Islet of Langerhans (tissue), 1 donor: ENCODE measurements around the gene MCIDAS.

ENCODE experiments used
- FAIRE-seq: peaks from one replicate; lab custom pipeline; 2011; peaks lifted over from hg19 to GRCh38; lab: Jason Lieb, UNC

MCIDAS gene

DNA sequence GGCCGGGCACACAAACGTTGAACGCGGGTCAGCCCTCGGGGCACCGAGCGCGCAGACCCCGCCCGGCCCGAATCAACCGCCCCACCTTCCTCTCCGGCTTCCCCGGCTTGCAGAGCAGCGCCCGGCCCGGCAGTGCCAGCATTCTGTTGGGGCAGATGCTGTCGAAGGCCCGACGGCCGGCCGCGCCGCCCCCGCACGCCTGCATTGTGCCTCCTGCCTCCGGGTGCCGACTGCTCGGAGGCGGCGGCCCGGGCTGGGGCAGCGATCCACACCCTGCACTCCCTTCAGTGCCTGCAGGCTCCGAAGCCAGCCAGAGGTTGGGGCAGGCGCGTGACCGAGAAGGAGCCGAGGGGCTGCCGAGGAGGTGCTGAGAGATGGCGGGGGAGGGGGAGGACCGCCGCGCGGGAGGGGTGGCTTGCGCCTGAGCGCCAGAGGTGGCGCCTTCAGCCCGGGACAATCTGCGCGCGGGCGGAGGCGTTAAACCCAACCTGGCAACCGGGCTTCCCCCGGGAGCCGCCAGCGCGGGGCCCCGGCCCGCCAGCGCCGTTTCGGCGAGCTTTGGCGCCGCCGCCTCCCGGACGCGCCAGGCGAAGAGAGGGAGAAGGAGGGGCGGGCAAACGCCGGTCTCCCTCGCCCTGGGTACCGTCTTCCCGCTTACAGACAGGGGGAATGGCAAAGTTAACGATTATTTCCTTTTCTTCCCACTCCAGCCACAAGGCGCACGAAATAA, at the start of gene MCIDAS:
MCIDAS (minus strand) TSS at position 382 of the 730 bp plus-strand sequence; CDS start at position 205, 177 bp downstream.
- no peak for FAIRE-seq

DNA sequence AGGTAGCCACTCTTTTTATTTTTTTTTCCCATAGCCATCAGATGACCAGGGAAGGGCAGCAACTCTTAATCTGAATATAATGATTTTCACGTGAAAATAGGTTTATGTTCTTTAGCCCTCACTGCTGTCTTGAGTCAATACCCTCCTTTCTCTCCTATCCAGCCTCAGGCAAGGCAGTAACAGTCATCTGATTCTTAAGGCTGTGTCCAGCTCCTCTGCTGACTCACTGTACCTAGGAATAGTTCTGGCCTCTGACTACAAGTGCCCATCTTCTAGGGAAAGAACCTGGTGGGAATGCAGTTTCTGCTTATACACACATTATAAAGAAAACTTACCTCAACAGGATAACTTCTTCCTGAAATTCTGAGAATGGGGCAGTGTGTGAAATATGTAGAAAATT, 49.7 kb upstream of the MCIDAS start:
- no peak for FAIRE-seq

DNA sequence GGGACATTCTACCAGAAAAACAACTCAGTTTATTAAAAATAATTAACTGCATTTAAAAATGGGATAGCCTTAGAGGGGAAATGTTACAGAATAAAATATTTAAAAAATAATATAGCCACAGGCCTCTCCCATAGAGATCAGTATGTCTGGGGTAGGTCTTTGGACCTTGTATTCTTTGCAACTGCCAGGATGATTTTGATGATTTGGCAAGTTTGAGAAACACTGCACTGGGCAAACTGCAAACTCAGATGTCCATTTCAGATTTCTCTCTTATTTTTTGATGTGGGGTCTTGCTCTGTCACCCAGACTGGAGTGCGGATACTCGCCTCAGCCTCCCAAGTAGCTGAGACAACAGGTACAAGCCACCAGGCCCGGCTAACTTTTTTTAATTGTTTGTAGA, 31.2 kb upstream of the MCIDAS start:
- FAIRE-seq = no peak

DNA sequence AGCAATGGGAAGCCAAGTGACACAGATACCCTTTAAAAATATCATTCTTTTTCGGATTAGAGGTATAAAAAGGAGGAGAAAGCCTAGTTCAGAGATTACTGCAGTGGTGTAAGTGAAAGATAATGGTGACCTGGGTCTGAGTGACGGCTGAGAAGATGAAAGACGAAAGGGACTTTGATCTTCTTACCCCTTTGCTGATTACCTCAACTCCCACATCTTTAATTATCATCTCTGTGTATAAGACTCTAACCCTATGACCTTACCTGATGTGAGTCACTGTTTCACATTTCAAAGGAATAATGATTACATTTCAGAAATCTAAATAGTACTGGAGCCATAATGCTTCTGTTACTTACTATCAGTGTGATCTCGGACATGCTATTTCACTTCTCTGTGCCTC, 27.7 kb upstream of the MCIDAS start:
- no peak for FAIRE-seq

DNA sequence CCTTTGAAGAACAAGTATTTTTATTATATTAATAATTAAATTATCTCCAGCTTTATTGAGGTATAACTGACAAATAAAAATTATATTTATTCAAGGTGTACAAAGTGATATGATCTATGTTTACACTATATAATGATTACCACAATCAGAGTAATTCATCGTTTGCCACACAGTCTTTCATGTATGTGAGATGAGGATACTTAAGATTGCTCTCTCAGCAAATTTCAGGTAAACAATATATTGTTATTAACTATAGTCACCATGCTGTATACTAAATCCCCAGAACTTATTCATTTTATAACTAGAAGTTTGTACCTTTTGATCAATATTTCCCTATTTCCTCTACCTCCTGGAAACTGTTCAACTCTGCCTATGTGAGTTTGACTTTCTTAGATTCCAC, 22.9 kb upstream of the MCIDAS start:
- FAIRE-seq = no peak

DNA sequence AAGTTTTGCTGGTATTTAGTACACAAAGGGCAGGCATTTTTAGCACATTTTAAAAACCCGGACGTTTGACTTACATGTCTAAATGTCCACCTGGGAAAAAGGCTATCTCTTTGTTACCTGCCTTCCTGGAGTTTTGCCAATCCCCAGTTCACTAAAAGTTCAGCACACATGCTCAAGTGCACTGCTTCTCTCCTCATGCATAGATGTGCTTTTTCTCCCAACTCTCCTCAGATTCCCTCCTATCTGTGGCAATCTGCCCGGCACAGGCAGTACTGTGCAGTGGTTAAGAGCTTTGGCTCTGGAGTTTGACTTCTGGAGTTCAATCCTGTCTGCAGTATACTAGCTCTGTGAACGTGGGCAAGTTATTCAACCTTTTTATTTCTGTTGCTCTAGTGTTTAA, 14.6 kb upstream of the MCIDAS start:
- no peak for FAIRE-seq

DNA sequence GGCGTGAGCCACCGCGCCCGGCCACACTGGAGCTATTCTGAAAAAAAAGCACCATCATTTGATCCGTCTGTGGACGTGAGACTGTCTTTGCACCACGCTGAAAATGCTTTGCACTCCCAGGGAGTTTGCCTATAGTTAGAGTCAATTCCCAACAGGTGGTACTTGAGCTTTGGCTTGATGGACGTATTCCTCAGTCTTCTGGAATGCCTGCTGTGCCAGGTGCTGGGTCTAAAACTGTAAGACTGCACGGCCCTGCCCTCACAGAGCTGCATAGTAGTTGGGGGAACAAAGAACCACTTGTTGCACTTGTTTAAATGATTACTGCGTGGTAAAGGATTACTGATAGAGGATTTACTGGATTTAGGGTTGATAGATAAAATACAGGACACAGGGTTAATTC, 9.7 kb upstream of the MCIDAS start:
- no peak for FAIRE-seq

DNA sequence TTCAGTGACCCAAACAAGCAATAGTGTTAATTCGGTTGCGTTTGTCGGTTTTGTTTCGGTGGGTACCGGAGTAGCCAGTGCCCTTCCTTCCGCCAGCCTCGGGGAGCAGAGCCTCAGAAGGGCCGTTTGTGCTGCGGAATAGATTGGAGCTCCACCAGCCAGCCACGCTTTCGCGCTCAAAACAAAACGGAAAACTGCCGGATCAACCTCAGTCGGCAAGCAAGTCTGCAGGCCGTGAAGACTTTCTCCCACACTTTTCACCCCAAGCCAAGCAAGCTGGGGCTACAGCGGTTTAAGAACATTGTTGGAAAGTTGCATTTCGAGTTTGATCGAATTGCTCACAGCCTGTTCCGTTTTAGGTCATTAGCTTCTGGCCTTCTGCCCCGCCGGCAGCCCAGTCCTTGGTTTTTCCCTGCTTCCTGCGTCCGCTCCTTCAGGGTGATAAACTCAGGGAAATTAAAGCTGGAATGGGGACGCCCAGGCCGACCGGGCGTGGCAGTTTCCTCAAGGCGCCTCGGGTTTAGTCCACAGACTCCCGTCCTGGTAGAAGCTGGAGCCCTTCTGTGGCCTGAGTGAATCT, 7.1 kb upstream of the MCIDAS start:
- no peak for FAIRE-seq

DNA sequence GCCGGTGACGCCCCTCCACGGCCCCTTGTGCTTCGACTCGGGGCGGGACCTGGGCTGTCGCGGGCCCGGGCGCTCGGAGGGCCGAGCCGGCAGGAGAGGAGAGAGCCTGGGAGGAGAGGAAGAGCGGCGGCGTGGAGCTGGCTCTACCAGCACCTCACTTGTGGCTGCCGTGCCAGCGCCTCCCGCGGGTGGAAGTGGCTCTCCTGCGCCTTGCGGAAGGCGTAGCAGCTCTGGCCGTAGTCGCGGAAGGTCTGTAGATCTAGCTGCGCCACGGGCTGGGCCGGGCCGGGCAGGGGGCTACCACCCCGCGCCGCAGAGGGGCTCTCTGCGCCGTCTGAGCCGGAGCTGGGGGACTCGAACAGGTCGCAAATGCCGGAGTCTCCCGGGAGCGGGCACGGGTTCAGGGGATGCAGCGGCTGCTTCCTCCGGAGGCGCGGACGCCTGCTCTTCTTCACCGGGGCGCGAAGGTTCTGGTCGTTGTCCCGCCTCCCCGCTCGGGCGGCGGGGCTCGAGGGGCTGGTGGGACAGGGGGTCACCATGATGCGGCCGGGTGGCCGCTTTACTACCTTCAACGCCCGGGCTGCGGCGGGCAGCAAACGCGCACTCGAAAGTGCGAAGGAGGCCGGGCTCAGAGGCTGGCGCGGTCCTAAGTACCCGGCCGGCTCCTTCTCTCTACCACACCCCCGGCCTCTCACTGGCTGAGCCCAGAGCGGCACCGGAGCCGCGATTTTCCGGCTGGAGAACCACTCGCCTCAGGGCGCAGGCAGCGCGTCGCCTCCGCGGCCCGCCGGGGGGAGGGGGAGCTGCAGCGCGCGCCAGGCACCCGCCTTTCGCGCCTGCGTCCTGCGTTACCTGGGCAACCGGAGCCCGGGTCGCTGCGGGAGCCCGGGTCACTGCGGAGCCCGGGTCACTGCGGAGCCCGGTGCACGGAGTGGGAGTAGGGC, 6.1 kb upstream of the MCIDAS start, which contains the start of gene CCNO:
CCNO (minus strand) TSS at position 624 of the 944 bp plus-strand sequence; CDS start at position 539, 85 bp downstream.
- no peak for FAIRE-seq

DNA sequence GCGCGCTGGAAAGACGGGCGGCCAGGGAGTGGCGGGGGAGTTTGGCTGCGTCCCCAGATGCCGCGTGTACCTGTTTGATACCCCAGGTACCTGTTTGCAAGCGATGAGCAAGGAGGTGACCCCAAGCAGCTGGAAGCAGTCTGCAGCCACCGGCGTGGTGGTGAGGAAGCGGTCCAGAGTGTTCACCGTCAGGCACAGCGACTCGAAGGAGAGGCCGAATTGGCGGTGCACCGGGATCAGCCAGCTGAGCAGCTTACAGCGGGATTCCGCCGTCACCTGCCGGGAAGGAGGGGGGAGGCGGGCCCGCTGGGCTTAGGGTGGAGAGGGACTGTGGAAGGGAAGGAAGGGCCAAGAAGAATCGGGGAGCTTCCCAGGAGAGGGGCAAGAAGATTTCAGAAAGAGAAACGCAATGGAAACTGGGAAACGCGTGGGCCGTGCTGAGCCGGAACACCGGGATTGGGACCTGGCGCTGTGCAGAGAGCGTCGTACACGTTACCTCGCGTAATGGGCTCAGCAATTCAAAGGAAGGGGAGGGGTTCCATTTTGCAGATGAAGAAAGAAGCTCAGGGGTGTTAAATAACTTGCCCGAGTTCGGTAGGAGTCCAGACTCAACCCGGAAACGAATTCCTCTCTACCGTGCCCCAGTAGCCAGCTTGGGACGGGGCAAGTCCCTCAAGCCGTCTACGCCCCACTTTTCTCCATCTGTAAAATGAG, 5.3 kb upstream of the MCIDAS start:
- no peak for FAIRE-seq

DNA sequence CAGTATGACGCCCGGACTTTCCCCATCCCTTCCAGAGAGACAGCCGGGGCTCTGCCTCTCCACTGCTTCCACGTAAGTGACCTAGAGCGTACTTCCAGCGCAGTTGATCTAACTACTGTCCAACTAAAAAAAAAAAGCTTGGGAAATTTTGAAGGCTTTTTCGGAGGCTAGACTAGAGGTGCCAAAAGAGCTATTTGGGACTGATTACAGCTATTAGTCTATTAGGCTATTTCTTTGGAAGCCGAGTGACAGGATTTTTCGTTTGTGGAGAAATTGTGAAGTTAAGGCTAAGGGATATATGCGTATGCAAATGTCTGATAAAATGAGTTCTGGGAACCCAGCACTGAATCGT, 4.8 kb upstream of the MCIDAS start:
- no peak for FAIRE-seq

DNA sequence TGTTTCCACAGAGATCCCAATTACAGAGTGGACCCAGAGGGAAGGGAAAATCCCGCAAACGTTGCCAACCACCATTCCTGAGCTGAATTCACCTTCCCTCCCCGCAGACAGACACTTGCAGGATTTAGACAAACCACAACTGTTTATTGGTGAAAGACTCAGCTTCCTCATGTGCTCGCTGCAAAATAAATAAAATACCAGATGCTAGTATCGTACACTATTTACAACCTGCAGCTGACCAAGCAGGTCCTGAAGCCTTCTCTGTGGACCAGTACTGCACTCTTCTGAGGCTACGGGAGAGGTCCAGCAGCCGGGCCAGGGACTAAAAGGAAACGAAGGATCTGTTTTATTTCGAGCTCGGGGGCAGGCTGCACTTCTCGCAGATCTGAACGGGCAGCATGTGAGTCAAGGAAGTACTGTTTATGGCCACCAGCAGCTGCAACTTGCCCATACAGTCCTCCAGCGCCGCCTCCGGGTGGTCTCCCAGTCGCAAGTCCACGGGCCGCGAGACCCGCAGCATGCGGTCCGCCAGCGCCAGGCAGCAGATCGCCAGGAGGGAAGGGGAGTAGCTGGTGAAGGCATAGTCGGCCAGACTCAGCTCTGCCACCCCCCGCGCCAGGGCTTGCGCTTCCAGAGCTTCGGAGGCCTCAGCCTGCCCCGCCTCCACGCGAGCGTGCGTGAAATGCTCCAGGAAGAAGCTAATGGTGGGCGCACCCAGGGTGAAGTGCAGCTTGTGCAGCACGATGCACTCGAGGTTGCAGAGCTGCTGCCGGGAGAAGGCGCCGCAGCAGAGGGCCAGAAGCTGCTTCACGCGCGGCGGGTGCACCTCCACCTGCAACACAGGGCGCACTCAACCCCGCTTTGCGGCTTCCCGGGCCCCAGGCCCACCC, 4.2 kb upstream of the MCIDAS start:
- FAIRE-seq = no peak

DNA sequence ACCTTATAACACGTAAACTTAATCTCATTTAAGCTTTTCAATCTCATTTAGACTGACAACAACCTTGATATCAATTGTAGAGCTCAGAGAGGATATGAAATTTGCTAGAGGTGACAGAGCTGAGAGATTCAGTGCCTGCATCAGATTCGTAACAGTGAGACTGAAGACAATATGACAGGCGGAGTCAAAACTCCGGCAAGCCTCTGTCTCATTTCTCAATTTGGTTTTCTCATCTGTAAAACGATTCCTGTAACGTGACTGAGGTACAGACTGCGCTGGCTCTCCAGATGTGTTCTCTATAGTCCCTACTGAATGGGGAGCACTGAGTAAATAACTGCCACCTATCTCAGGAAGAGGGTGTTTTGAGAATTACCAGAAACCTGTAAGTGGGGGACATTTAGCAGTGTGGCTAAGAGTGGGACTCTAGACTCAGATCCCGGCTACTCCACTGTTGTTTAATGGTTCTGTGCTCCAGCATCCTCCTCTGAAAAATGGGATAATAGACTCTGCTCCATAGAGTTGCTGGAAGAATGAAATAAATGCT, 3.0 kb upstream of the MCIDAS start:
- FAIRE-seq = no peak

DNA sequence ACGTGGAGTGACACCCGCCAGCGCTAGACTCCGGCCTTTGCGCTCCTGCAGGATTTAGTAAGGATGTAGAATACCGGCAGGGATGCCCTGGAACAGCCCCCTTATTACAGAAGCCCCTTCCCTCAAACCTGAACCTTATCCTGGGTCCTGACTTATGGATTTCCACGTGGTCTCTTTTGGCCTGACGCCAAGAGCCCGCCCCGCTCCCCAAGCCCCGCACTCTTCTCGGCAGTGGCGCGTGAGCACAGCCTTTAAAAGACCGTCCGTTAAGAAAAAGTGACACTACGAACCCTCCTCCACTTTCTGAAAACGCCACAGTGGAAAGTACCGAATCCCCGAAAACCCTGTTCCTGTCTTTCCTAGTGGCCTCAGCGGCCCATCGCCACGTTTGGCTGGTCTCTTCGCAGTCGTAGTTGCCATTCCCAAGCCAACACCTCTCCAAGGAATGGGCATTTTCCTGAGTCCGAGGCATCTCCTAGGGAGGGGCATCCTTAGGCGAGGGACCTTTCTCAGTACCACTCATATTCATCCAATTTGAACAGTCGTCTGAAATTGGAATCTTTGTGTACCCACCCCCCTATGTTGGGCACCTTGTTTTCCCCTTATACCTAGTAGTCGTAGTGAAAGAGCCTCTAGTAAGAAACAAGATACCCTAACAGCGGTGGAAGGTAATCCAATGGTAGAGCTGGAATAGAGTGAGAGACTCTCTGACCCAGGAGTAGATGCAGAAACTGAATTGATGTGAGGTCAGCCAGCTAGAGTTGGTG, 732 bp upstream of the MCIDAS start:
- FAIRE-seq = no peak

DNA sequence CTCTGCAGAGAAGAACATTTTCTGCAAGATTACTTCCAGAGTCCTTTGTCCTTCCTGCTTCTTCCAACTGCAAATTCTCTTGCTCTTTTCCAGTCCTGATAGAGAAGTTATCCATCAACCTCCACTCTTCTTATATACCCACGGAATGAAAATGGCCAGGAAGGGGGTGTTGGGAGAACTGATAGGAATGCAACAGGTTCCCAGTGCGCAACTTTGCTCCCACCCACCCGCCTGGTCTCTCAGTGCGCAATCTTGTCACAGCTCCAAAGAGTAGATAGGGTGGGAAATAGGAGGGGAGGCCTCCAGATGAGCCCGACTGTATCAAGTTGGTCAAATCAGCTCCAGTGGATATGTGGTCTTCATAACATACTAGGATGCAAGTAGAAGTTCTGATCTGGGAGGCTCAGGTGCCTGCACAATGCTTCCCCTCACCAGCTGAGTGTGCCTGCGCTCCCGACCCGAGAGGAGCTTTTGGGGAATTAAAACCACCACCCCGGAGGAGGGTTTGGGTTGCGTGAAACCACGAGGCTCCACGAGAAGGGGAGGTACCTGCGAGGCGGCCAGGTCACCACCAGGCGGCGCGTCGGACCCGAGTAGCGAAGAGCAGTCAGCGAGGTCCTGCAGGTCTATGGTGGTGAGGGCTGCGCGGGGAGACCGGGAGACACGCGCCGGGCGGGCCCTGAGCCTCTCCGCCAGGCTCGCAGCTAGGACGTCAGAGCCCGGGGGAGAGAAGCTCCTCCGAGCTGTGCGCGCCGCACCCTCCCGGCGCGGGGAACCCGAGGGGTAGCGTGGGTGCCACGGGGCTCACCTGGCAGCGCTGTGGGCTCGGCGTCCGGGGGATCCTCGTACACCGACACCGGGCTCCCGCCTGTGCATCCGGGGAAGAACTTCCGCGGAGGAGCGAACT, 835 bp downstream of the MCIDAS start:
- FAIRE-seq = no peak

DNA sequence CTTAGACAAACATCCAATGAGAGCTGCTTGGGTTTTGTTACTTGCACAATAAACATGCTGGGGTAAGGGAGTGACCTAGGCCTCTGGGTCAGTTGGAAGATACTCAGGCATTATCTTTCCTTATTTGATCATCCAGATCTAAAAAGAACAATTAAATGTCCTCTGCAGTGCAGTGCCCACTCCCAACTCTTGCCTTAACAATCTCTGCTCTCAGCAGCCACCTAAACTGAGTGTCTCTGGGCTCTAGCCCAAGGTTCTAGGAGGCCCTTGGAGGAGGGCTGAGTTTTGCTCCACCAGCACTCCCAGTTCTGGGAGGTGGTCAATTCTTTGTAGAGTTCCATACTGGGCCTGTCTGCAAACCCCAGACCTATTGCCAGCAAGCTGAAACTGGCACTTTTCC, 1.8 kb downstream of the MCIDAS start:
- FAIRE-seq = no peak

DNA sequence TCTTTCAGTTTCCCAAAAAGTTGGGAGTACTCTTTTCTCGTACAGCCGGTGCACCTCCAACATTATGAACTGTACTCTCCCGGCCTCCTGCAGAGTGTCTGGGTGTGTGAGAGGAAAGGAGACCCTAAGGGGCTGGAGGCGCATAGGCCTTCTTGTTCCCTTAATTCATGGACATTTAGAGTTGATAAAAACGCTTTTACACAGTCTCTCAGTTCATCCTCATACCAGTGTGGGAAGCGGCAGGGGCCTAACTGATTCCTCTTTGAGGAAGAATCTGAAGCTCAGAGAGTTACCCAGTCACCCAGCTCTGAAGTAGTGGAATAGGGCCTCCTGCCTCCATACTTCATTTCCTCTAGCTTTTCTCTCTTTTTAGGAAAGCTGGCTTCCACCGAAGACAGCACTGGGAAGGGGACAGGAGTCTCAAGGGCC, 3.3 kb downstream of the MCIDAS start:
- FAIRE-seq = no peak

DNA sequence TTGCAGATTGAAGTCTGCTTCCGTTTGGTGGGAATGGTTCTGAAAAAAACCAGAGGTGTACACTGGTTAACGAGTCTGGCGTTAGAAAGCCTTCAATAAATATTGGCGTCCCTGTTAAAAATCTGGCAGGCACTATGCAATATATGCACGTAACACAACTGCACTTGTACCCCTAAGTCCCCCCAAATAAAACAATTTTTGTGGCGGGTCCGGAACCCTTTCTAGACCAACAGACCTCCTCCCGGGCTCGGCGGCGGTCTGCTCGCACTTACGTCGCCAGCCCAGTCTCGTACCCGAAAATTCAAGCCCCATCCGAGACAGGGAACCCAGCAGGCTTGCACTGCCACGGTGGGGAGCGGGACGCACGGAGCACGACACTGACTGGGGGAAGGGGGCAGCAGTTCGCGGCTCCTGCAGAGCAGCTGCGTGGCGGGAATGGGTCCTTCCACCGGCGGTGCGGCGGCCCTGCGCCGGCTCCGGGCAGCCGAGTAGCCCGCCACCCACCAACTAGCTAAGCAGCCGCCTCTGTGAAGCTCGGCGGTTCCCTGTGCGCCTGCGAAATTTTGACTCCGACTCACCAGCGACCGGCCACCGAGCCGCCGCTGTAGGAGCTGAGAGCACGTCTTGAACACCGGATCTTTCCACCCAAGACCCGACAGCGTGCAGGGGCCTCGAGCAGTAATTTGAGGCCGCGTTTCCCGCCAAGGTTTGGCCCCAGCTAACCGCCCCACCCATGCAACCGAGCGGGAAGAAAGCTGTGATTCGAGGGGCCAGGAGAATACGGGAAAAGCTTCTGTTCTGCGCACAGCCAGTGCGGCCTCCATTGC, 3.9 kb downstream of the MCIDAS start:
- no peak for FAIRE-seq
